ENCODE data around the gene UBE2G1.

Gene UBE2G1

GRCh38 chr17:4248504-4249277 is 117.8 kb downstream of the UBE2G1 start:
- peak in 3 of 58 donors; percentile 1 to 13 (median 4) for DNase-seq

GRCh38 chr17:4247971-4248388 is 118.5 kb downstream of the UBE2G1 start:
- no peak for DNase-seq

- DNase-seq: no peak
Measured at GRCh38 chr17:4247361-4247970, 119.0 kb downstream of the UBE2G1 start.

- DNase-seq: no peak
Measured at GRCh38 chr17:4246674-4247073, 119.8 kb downstream of the UBE2G1 start.

GRCh38 chr17:4241535-4241934 is 124.9 kb downstream of the UBE2G1 start:
- no peak for DNase-seq

- peak in 1 of 58 donors; percentile 16 for DNase-seq
Measured at GRCh38 chr17:4236456-4236855, 130.0 kb downstream of the UBE2G1 start.

GRCh38 chr17:4235372-4236279 is 130.8 kb downstream of the UBE2G1 start:
- no peak for DNase-seq

GRCh38 chr17:4234401-4234800 is 132.1 kb downstream of the UBE2G1 start:
- no peak for DNase-seq

GRCh38 chr17:4233668-4234258 is 132.7 kb downstream of the UBE2G1 start:
- DNase-seq: peak in 1 of 58 donors; percentile 6

GRCh38 chr17:4232168-4232813 is 134.2 kb downstream of the UBE2G1 start:
- DNase-seq: no peak

GRCh38 chr17:4229627-4230541 is 136.6 kb downstream of the UBE2G1 start:
- peak in 25 of 58 donors; percentile 2 to 74 (median 25) for DNase-seq

GRCh38 chr17:4221899-4222659 is 144.4 kb downstream of the UBE2G1 start:
- DNase-seq: no peak

GRCh38 chr17:4221163-4221562 is 145.3 kb downstream of the UBE2G1 start:
- DNase-seq: no peak

GRCh38 chr17:4220655-4221054 is 145.8 kb downstream of the UBE2G1 start:
- DNase-seq: no peak

Data from anterior cingulate cortex (tissue), 58 donors.